Measurements from ENCODE around the gene MARCOL. TPM values are rescaled to one million over a fixed set of nuclear protein-coding genes. Genes with fewer than 3 reads are reported as not detected.

Gene MARCOL
- total RNA-seq = not detected in 2 replicates

GRCh38 chr5:148238418-148238794 lies at the start of gene MARCOL:
Gene MARCOL, plus strand, starts transcription at chr5:148238525. Its CDS starts 73 bp downstream, at chr5:148238598.

GRCh38 chr5:148202531-148203203 lies 35.7 kb upstream of the MARCOL start, which contains the start of gene SPINK6:
Gene SPINK6, plus strand, starts transcription at chr5:148203042. Its CDS starts 55 bp downstream, at chr5:148203097.

GRCh38 chr5:148268566-148268965 lies 30.2 kb downstream of the MARCOL start, which contains the start of gene SPINK13:
Gene SPINK13, plus strand, starts transcription at chr5:148268794. Its CDS starts 1,279 bp downstream, at chr5:148270073.

Other genes with a start within 250 kb of the MARCOL start
- gene SPINK5, start 174.5 kb upstream of the MARCOL start, total RNA-seq = not detected in 2 replicates
- not detected in 2 replicates for gene SPINK14, start 70.0 kb upstream of the MARCOL start, total RNA-seq
- not detected in 2 replicates for gene SPINK6, start 35.5 kb upstream of the MARCOL start, total RNA-seq
- gene SPINK13, start 30.3 kb downstream of the MARCOL start, total RNA-seq = 0.25 TPM in 1 of 2 replicates, not detected in the other
- gene SPINK7, start 73.9 kb downstream of the MARCOL start, total RNA-seq = not detected in 2 replicates
- not detected in 2 replicates for gene SPINK9, start 97.0 kb downstream of the MARCOL start, total RNA-seq
- 15.2 and 24.8 TPM in 2 replicates for gene FBXO38, start 145.4 kb downstream of the MARCOL start, total RNA-seq